IPS-20b (cell line): ENCODE data around the gene MRPL49.

Experiments
- H3K27ac ChIP-seq: one replicate; pipeline ENCODE4 v1.5.1; 2013; ENCODE audit warnings: low read length
- H3K27me3 ChIP-seq: 2 replicates; pipeline ENCODE4 v1.6.1; 2013; ENCODE audit warnings: mild to moderate bottlenecking, low read length, inconsistent platforms; ENCODE audit not compliant: insufficient read depth
- H3K36me3 ChIP-seq: 2 replicates; pipeline ENCODE4 v1.6.1; 2013; ENCODE audit warnings: low read depth, mild to moderate bottlenecking, inconsistent platforms, low read length, moderate library complexity; ENCODE audit not compliant: insufficient read depth
- H3K4me1 ChIP-seq: 2 replicates; pipeline ENCODE4 v1.6.1; 2013; ENCODE audit warnings: mild to moderate bottlenecking, control low read depth, inconsistent platforms, low read length, moderate library complexity; ENCODE audit not compliant: insufficient read depth
- H3K4me3 ChIP-seq: 2 replicates; pipeline ENCODE4 v1.5.1; 2013; ENCODE audit warnings: mild to moderate bottlenecking, low read length, inconsistent platforms
- H3K9ac ChIP-seq: 2 replicates; pipeline ENCODE4 v1.6.1; 2013; ENCODE audit warnings: low read depth, mild to moderate bottlenecking, inconsistent platforms, low read length, moderate library complexity
- H3K9me3 ChIP-seq: 2 replicates; pipeline ENCODE4 v1.6.1; 2013; ENCODE audit warnings: mild to moderate bottlenecking, low read depth, low read length, inconsistent platforms; ENCODE audit not compliant: insufficient read depth

The MRPL49 gene

DNA sequence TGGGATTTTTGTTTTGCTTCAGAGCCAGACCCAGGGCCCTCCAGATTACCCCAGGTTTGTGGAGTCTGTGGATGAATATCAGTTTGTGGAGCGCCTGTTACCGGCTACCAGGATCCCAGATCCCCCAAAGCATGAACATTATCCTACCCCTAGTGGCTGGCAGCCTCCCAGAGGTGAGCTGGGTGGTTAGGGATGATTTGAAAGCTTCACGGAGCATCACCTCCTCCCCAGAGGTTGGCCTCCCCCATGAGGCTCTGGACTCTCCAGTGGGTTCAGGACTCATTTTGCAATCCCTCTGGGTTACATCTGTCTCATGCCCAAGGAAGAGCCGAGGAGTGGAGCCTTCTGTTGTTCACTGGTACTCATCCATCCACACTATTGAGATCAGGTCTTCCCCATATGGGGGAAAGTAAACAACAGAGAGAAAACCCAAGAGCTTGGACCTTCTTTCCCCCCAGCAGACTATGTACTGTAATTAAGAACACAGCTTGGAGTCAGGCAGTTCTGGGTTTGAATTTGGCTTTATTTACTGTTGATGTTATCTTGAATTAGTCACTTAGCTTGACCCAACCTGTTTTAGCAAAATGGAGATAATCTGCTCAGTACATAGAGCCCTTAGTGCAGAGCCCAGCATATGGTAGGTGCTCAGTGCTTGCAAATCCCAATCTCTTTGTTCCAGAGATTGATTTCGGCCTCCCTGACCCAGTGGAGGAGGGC lies 2.5 kb downstream of the MRPL49 start:
- 0 out of 2 replicates have a peak, but pooled peaks cover 3% of the 10 kb centered on the region for H3K4me1 ChIP-seq
- H3K9ac ChIP-seq: no peak overlapping the region
- no peaks in the 10 kb centered on the region for H3K9me3 ChIP-seq
- H3K4me3 ChIP-seq: no peak overlapping the region
- no peak overlapping the region for H3K27ac ChIP-seq
- H3K36me3 ChIP-seq: peaks cover 77% of the 10 kb centered on the region
- no peaks in the 10 kb centered on the region for H3K27me3 ChIP-seq

- no peak overlapping the region for H3K4me3 ChIP-seq
- H3K9me3 ChIP-seq: no peaks in the 10 kb centered on the region
- H3K27ac ChIP-seq: no peak overlapping the region
- no peaks in the 10 kb centered on the region for H3K27me3 ChIP-seq
- H3K9ac ChIP-seq: no peak overlapping the region
- H3K4me1 ChIP-seq: 0 out of 2 replicates have a peak, but pooled peaks cover 3% of the 10 kb centered on the region
- H3K36me3 ChIP-seq: peaks cover 77% of the 10 kb centered on the region
Measured at GRCh38 chr11:65125197-65126056, 3.3 kb downstream of the MRPL49 start.

DNA sequence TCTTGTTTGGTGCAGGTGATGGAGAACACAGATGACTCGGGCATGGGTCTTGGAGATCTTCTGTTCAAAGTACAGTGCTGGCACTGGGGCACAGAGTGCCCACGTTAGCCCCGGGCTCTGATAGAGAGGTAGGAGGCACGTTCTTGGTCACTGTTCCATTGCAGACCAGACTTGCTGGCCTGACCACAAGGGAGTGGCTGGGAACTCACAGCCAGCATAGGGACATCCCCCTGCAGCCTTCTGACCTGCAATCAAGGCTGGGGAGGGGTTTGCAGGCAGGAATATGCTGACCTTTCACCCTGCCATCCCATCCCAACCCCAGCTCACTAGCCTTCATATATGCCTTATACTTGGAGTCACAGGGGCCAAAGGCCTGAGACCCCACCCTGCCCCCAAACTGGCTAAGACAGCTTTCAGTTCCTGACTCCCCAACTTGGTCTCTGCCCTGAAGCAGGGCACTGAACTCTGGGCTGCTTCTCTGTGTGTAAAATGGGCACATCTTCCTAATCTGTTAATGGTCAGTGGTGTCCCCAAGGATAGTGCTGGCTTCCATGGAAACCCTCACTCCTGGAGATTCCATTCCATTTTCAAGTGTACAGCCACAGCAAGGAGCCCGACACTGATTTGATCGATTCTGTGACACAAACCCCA lies 4.6 kb downstream of the MRPL49 start:
- Histone ChIP-seq H3K4me1 (no peaks in the 10 kb centered on the region), H3K36me3 (peaks cover 79% of the 10 kb centered on the region)

DNA sequence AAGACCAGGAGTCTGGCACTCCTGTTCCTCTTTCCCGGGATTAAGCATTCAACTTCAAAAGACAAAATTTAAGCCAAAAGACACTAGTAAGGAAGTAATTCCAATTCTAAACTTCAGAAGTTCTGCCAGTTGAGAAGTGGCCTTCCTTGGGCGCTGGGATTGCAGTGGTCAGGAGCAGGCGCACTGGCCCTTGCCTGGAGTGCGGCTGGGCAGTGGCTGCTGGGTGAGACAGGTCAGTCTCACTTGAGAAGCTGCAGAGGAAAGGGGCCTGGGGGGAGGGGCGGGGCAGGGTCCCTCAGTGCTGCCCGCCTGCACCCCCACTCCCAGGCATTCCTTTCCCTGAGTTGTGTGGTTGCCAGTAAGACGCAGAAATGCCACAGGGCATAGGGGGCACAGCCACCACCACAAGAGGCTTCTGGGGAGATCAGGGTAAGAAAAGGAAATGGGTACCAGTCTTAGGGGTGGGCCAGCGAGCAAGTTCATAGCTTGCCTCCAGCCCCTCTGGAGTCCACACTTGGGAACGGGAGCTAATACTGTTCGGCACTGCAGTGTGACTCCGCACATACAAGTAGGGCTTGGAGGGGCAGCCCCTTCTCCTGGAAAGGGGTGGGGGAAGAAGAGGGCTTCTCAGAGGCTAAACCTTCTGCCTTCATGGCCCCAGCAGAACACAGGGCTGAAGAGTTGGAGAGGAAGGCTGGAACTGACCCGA lies 5.5 kb downstream of the MRPL49 start:
- Histone ChIP-seq H3K27ac (no peak overlapping the region), H3K4me3 (no peak overlapping the region), H3K27me3 (no peaks in the 10 kb centered on the region), H3K9me3 (no peaks in the 10 kb centered on the region), H3K4me1 (no peaks in the 10 kb centered on the region), H3K9ac (no peak overlapping the region), H3K36me3 (peaks cover 86% of the 10 kb centered on the region)

More for the DNA sequence above, 4.6 kb downstream of the MRPL49 start:
- no peak overlapping the region for H3K4me3 ChIP-seq
- H3K27me3 ChIP-seq: no peaks in the 10 kb centered on the region
- no peaks in the 10 kb centered on the region for H3K9me3 ChIP-seq
- H3K27ac ChIP-seq: no peak overlapping the region
- no peak overlapping the region for H3K9ac ChIP-seq

GRCh38 chr11:65128182-65129145 lies 6.3 kb downstream of the MRPL49 start:
- Histone ChIP-seq H3K4me3 (no peak overlapping the region), H3K27ac (no peak overlapping the region), H3K9ac (no peak overlapping the region), H3K4me1 (no peaks in the 10 kb centered on the region), H3K36me3 (peaks cover 89% of the 10 kb centered on the region), H3K27me3 (no peaks in the 10 kb centered on the region), H3K9me3 (no peaks in the 10 kb centered on the region)

GRCh38 chr11:65129649-65130441 lies 7.7 kb downstream of the MRPL49 start:
- Histone ChIP-seq H3K4me1 (no peaks in the 10 kb centered on the region), H3K9me3 (no peaks in the 10 kb centered on the region), H3K9ac (no peak overlapping the region), H3K36me3 (peaks cover 77% of the 10 kb centered on the region), H3K27ac (no peak overlapping the region), H3K4me3 (no peak overlapping the region), H3K27me3 (no peaks in the 10 kb centered on the region)

- Histone ChIP-seq H3K27me3 (no peaks in the 10 kb centered on the region), H3K4me1 (no peaks in the 10 kb centered on the region), H3K4me3 (no peak overlapping the region), H3K27ac (no peak overlapping the region), H3K9ac (no peak overlapping the region), H3K9me3 (no peaks in the 10 kb centered on the region), H3K36me3 (peaks cover 68% of the 10 kb centered on the region)
Measured at GRCh38 chr11:65130631-65131416, 8.7 kb downstream of the MRPL49 start.

DNA sequence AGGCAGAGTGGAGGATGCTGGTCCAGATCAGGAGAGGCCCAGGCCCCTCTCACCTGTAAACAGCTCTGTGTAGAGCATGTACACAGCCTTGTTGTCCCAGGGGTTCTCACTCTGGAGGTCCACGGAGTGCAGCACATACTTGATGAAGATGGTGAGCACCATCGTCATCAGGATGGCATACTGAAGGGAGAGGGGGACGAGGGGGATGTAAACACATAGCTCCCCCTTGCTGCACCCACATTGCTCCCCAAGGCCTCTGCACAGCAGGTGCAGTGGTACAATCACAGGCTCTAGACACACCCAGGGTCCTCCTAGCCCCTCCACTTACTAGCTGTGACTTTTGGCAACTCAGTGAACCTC lies 9.3 kb downstream of the MRPL49 start:
- Histone ChIP-seq H3K27ac (no peak overlapping the region), H3K36me3 (peaks cover 62% of the 10 kb centered on the region), H3K4me1 (no peaks in the 10 kb centered on the region)

GRCh38 chr11:65131895-65132237 lies 9.7 kb downstream of the MRPL49 start:
- Histone ChIP-seq H3K36me3 (peaks cover 57% of the 10 kb centered on the region), H3K9me3 (no peaks in the 10 kb centered on the region), H3K9ac (no peak overlapping the region), H3K27ac (no peak overlapping the region), H3K4me1 (no peaks in the 10 kb centered on the region), H3K4me3 (no peak overlapping the region), H3K27me3 (no peaks in the 10 kb centered on the region)

More for the DNA sequence above, 9.3 kb downstream of the MRPL49 start:
- Histone ChIP-seq H3K9me3 (no peaks in the 10 kb centered on the region), H3K4me3 (no peak overlapping the region), H3K27me3 (no peaks in the 10 kb centered on the region), H3K9ac (no peak overlapping the region)
